Ascending aorta (tissue), 2 donors: Measurements from ENCODE around the gene SGCG. TPM values are rescaled to one million over a fixed set of nuclear protein-coding genes. Genes with fewer than 3 reads are reported as not detected.

Source experiments
- DNase-seq, 2 donors: peaks; one replicate each; pipeline ENCODE4 v3.0.0-alpha.2; 2019; ENCODE audit warnings: low spot score in 2 of 2
- H3K27ac ChIP-seq, 2 donors: fragments of 200-600 bp; sonication (generic); one replicate each; pipeline ENCODE4 v1.5.1; 2016 to 2017; ENCODE audit warnings: mild to moderate bottlenecking in 1 of 2
- H3K27me3 ChIP-seq: fragments of 200-600 bp; sonication (generic); one replicate; pipeline ENCODE4 v1.5.1; 2017
- H3K36me3 ChIP-seq, 2 donors: fragments of 200-600 bp; sonication (generic); one replicate each; pipeline ENCODE4 v1.5.1; 2016
- H3K4me1 ChIP-seq, 2 donors: fragments of 200-600 bp; sonication (generic); one replicate each; pipeline ENCODE4 v1.5.1; 2016 to 2017; ENCODE audit warnings: mild to moderate bottlenecking in 1 of 2
- H3K4me3 ChIP-seq, 2 donors: fragments of 200-600 bp; sonication (generic); one replicate each; pipeline ENCODE4 v1.5.1; 2016 to 2017; ENCODE audit warnings: mild to moderate bottlenecking in 1 of 2
- H3K9me3 ChIP-seq, 2 donors: fragments of 200-600 bp; sonication (generic); one replicate each; pipeline ENCODE4 v1.5.1; 2016
- CTCF ChIP-seq, 3 experiments: fragments of 200-600 bp in 2 of 3; fragments of 450-650 bp in 1 of 3; sonication (generic) in 2 of 3; IDR thresholded peaks; one replicate each; pipeline ENCODE4 v1.5.1; 2016 to 2019; ENCODE audit warnings: antibody characterized with exemption in 3 of 3, mild to moderate bottlenecking in 1 of 3, moderate library complexity in 1 of 3
- intact Hi-C: fragments of 100-400 bp; cut with DNase I; formaldehyde crosslinking; loops from one replicate; pipeline ENCODE4 v1.15.1; 2023
- total RNA-seq: library from RNA; depleted of rRNA; stranded (reverse); fragments of >200 nt; gene quantifications from one replicate; pipeline ENCODE4 v1.1.0, GENCODE V29; 2016

SGCG gene
- total RNA-seq, 1 donor from 2014 or later: not detected

- DNase-seq: peak in 1 of 2 donors; percentile 92
- no peaks in the 10 kb centered on the region for H3K9me3 ChIP-seq
- intact Hi-C loops: loop anchor here (1.0 to 10.0 kb wide), 4 partner anchors 54 to 1719 kb away; partner anchors contain the start of gene MICU2
- H3K4me3 ChIP-seq: peak overlapping the region; percentile 31 to 42
- no peak for TF ChIP-seq CTCF (IDR thresholded peaks at IDR 0.05)
- no peaks in the 10 kb centered on the region for H3K27me3 ChIP-seq
- peak overlapping the region; percentile 63 to 86 for H3K27ac ChIP-seq
- H3K36me3 ChIP-seq: no peaks in the 10 kb centered on the region
- H3K4me1 ChIP-seq: peaks cover 0 to 11% of the 10 kb centered on the region in 2 donors
Observed at GRCh38 chr13:23321535-23322241, 140.9 kb downstream of the SGCG start.

GRCh38 chr13:23322353-23323336 lies 141.9 kb downstream of the SGCG start:
- H3K27ac ChIP-seq: peak overlapping the region; percentile 63 to 86

GRCh38 chr13:23323946-23324709 lies 143.3 kb downstream of the SGCG start:
- TF ChIP-seq CTCF (IDR thresholded peaks at IDR 0.05): no peak
- intact Hi-C loops: loop anchor here (5.0 to 10.0 kb wide), 3 partner anchors 103 to 1722 kb away; partner anchors contain the start of gene MICU2
- Histone ChIP-seq H3K9me3 (no peaks in the 10 kb centered on the region), H3K4me1 (peaks cover 0 to 11% of the 10 kb centered on the region in 2 donors), H3K27me3 (no peaks in the 10 kb centered on the region), H3K36me3 (no peaks in the 10 kb centered on the region), H3K27ac (no peak overlapping the region), H3K4me3 (no peak overlapping the region)
- DNase-seq: no peak

More at GRCh38 chr13:23322353-23323336, 141.9 kb downstream of the SGCG start:
- Histone ChIP-seq H3K4me3 (peak overlapping the region in 1 of 2 donors; percentile 42), H3K36me3 (no peaks in the 10 kb centered on the region), H3K4me1 (peaks cover 0 to 11% of the 10 kb centered on the region in 2 donors), H3K9me3 (no peaks in the 10 kb centered on the region), H3K27me3 (no peaks in the 10 kb centered on the region)
- intact Hi-C loops: loop anchor here (5.0 to 10.0 kb wide), 3 partner anchors 105 to 1720 kb away; partner anchors contain the start of gene MICU2
- TF ChIP-seq CTCF (IDR thresholded peaks at IDR 0.05): no peak
- DNase-seq: no peak

- DNase-seq: no peak
- H3K4me1 ChIP-seq: peaks cover 0 to 11% of the 10 kb centered on the region in 2 donors
- no peak overlapping the region for H3K27ac ChIP-seq
- H3K9me3 ChIP-seq: peaks cover 0 to 5% of the 10 kb centered on the region in 2 donors
- TF ChIP-seq CTCF (IDR thresholded peaks at IDR 0.05): no peak
- H3K4me3 ChIP-seq: no peak overlapping the region
- H3K27me3 ChIP-seq: no peaks in the 10 kb centered on the region
- intact Hi-C loops: loop anchor here (10.0 kb wide), 1 partner anchor 1230 kb away; no protein-coding TSS in a partner anchor
- H3K36me3 ChIP-seq: no peaks in the 10 kb centered on the region
Observed at GRCh38 chr13:23325191-23325590, 144.4 kb downstream of the SGCG start.

GRCh38 chr13:23330356-23330755 lies 149.6 kb downstream of the SGCG start:
- TF ChIP-seq CTCF (IDR thresholded peaks at IDR 0.05): no peak
- H3K9me3 ChIP-seq: peaks cover 14 to 56% of the 10 kb centered on the region in 2 donors
- no peak overlapping the region for H3K27ac ChIP-seq
- H3K4me1 ChIP-seq: no peaks in the 10 kb centered on the region
- no peaks in the 10 kb centered on the region for H3K27me3 ChIP-seq
- no peak for DNase-seq
- intact Hi-C loops: no loop called here
- H3K4me3 ChIP-seq: no peak overlapping the region
- peaks cover 0 to 3% of the 10 kb centered on the region in 2 donors for H3K36me3 ChIP-seq
